Stomach smooth muscle (tissue), 2 donors: ENCODE data around the gene RHBDL1.
A peak's percentile ranks its signal among the peaks of the same experiment; 100 is the strongest.

Experiments used
- H3K27ac ChIP-seq: one replicate; pipeline ENCODE4 v1.7.0; 2013; ENCODE audit warnings: mild to moderate bottlenecking, low read length, inconsistent platforms
- H3K27me3 ChIP-seq, 2 donors: one replicate each; pipeline ENCODE4 v1.7.0; 2013; ENCODE audit warnings: low read length in 2 of 2; ENCODE audit not compliant: insufficient read depth in 2 of 2, control insufficient read depth in 1 of 2
- H3K36me3 ChIP-seq, 2 donors: one replicate each; pipeline ENCODE4 v1.7.0; 2013; ENCODE audit warnings: low read length in 2 of 2; ENCODE audit not compliant: control insufficient read depth in 2 of 2, insufficient read depth in 2 of 2
- H3K4me1 ChIP-seq: one replicate; pipeline ENCODE4 v1.7.0; 2013; ENCODE audit warnings: low read length; ENCODE audit not compliant: control insufficient read depth, insufficient read depth
- H3K4me3 ChIP-seq, 2 donors: one replicate each; pipeline ENCODE4 v1.7.0; 2013; ENCODE audit warnings: low read length in 2 of 2
- H3K9ac ChIP-seq, 2 donors: one replicate each; pipeline ENCODE4 v1.7.0; 2013; ENCODE audit warnings: low read length in 2 of 2, mild to moderate bottlenecking in 1 of 2
- H3K9me3 ChIP-seq, 2 donors: one replicate each; pipeline ENCODE4 v1.7.0; 2013; ENCODE audit warnings: low read length in 2 of 2; ENCODE audit not compliant: control insufficient read depth in 2 of 2
- donor health status: healthy.
- donor health status: Pancreatic carcinoma.

Gene RHBDL1

GRCh38 chr16:693364-693763, 17.9 kb downstream of the RHBDL1 start:
- H3K9me3 ChIP-seq = no peaks in the 10 kb centered on the region
- H3K9ac ChIP-seq = no peak overlapping the region
- no peaks in the 10 kb centered on the region for H3K36me3 ChIP-seq
- no peak overlapping the region for H3K27ac ChIP-seq
- H3K4me1 ChIP-seq = peaks cover 34% of the 10 kb centered on the region
- no peak overlapping the region for H3K4me3 ChIP-seq
- peaks cover 22 to 38% of the 10 kb centered on the region in 2 donors for H3K27me3 ChIP-seq

- Histone ChIP-seq H3K9ac (no peak overlapping the region), H3K4me3 (no peak overlapping the region), H3K9me3 (no peaks in the 10 kb centered on the region), H3K4me1 (peaks cover 31% of the 10 kb centered on the region), H3K27me3 (peaks cover 22 to 38% of the 10 kb centered on the region in 2 donors), H3K36me3 (no peaks in the 10 kb centered on the region), H3K27ac (no peak overlapping the region)
Measured at GRCh38 chr16:693766-694165, 18.3 kb downstream of the RHBDL1 start.

GRCh38 chr16:694187-694862, 18.9 kb downstream of the RHBDL1 start:
- H3K27me3 ChIP-seq = peaks cover 26 to 42% of the 10 kb centered on the region in 2 donors
- H3K27ac ChIP-seq = no peak overlapping the region
- no peaks in the 10 kb centered on the region for H3K36me3 ChIP-seq
- H3K9ac ChIP-seq = no peak overlapping the region
- H3K4me1 ChIP-seq = peaks cover 26% of the 10 kb centered on the region
- no peak overlapping the region for H3K4me3 ChIP-seq
- no peaks in the 10 kb centered on the region for H3K9me3 ChIP-seq

- Histone ChIP-seq H3K27ac (no peak overlapping the region), H3K4me1 (peaks cover 20% of the 10 kb centered on the region), H3K9me3 (no peaks in the 10 kb centered on the region), H3K4me3 (no peak overlapping the region), H3K9ac (no peak overlapping the region), H3K36me3 (no peaks in the 10 kb centered on the region), H3K27me3 (peaks cover 28 to 47% of the 10 kb centered on the region in 2 donors)
Measured at GRCh38 chr16:694863-695354, 19.4 kb downstream of the RHBDL1 start.

- peaks cover 30 to 53% of the 10 kb centered on the region in 2 donors for H3K27me3 ChIP-seq
- peaks cover 20% of the 10 kb centered on the region for H3K4me1 ChIP-seq
- H3K27ac ChIP-seq = no peak overlapping the region
- peak overlapping the region in 1 of 2 donors; percentile 49 for H3K4me3 ChIP-seq
- H3K36me3 ChIP-seq = no peaks in the 10 kb centered on the region
- H3K9me3 ChIP-seq = no peaks in the 10 kb centered on the region
- no peak overlapping the region for H3K9ac ChIP-seq
Measured at GRCh38 chr16:695355-696089, 20.1 kb downstream of the RHBDL1 start.

- Histone ChIP-seq H3K9me3 (no peaks in the 10 kb centered on the region), H3K27ac (no peak overlapping the region), H3K36me3 (no peaks in the 10 kb centered on the region), H3K4me3 (no peak overlapping the region), H3K27me3 (peaks cover 60 to 72% of the 10 kb centered on the region in 2 donors), H3K9ac (no peak overlapping the region), H3K4me1 (peaks cover 15% of the 10 kb centered on the region)
Measured at GRCh38 chr16:698911-699671, 23.6 kb downstream of the RHBDL1 start.

- H3K27me3 ChIP-seq = peaks cover 56 to 66% of the 10 kb centered on the region in 2 donors
- H3K4me1 ChIP-seq = peaks cover 1% of the 10 kb centered on the region
- no peak overlapping the region for H3K9ac ChIP-seq
- no peaks in the 10 kb centered on the region for H3K9me3 ChIP-seq
- H3K36me3 ChIP-seq = no peaks in the 10 kb centered on the region
- no peak overlapping the region for H3K27ac ChIP-seq
- H3K4me3 ChIP-seq = no peak overlapping the region
Measured at GRCh38 chr16:700684-701584, 25.5 kb downstream of the RHBDL1 start.

GRCh38 chr16:702341-702740, 26.9 kb downstream of the RHBDL1 start:
- Histone ChIP-seq H3K9me3 (no peaks in the 10 kb centered on the region), H3K36me3 (no peaks in the 10 kb centered on the region), H3K27me3 (peaks cover 59 to 72% of the 10 kb centered on the region in 2 donors), H3K4me1 (peaks cover 10% of the 10 kb centered on the region), H3K4me3 (no peak overlapping the region), H3K9ac (no peak overlapping the region), H3K27ac (no peak overlapping the region)

GRCh38 chr16:703406-703805, 27.9 kb downstream of the RHBDL1 start:
- Histone ChIP-seq H3K36me3 (no peaks in the 10 kb centered on the region), H3K9ac (no peak overlapping the region), H3K27me3 (peaks cover 64 to 80% of the 10 kb centered on the region in 2 donors), H3K27ac (no peak overlapping the region), H3K4me1 (peaks cover 10% of the 10 kb centered on the region), H3K4me3 (no peak overlapping the region), H3K9me3 (no peaks in the 10 kb centered on the region)

- peaks cover 10% of the 10 kb centered on the region for H3K4me1 ChIP-seq
- H3K9me3 ChIP-seq = no peaks in the 10 kb centered on the region
- H3K9ac ChIP-seq = no peak overlapping the region
- no peaks in the 10 kb centered on the region for H3K36me3 ChIP-seq
- H3K4me3 ChIP-seq = no peak overlapping the region
- no peak overlapping the region for H3K27ac ChIP-seq
- H3K27me3 ChIP-seq = peaks cover 70 to 84% of the 10 kb centered on the region in 2 donors
Measured at GRCh38 chr16:704047-704446, 28.6 kb downstream of the RHBDL1 start.
